RWPE2 (cell line): Measurements from ENCODE around the gene HIVEP2.

ENCODE experiments used
- ATAC-seq: fragments of 200-7000 bp; cut with Tn5 transposase; 3 replicates; pipeline ENCODE4 v1.9.1; 2021; ENCODE audit warnings: low read depth
- DNase-seq: peaks from one replicate; pipeline ENCODE4 v3.0.0-alpha.2; 2020; ENCODE audit warnings: low spot score
- H3K27ac ChIP-seq: fragments of 450-650 bp; 2 replicates; pipeline ENCODE4 v1.5.1; 2017; ENCODE audit warnings: mild to moderate bottlenecking; ENCODE audit not compliant: poor library complexity, severe bottlenecking
- H3K27me3 ChIP-seq: fragments of 250-450 bp; sonication (Bioruptor Pico); 2 replicates; pipeline ENCODE4 v1.5.1; 2021; ENCODE audit warnings: mild to moderate bottlenecking, moderate library complexity; ENCODE audit not compliant: insufficient read depth, poor library complexity, severe bottlenecking
- H3K36me3 ChIP-seq: fragments of 250-450 bp; sonication (Bioruptor Pico); 2 replicates; pipeline ENCODE4 v1.5.1; 2020; ENCODE audit warnings: low read depth, mild to moderate bottlenecking, moderate library complexity
- H3K4me1 ChIP-seq: fragments of 250-450 bp; sonication (Bioruptor Pico); 2 replicates; pipeline ENCODE4 v1.5.1; 2021; ENCODE audit warnings: mild to moderate bottlenecking, moderate library complexity; ENCODE audit not compliant: insufficient read depth, poor library complexity, severe bottlenecking
- H3K4me3 ChIP-seq: fragments of 250-450 bp; sonication (Bioruptor Pico); 2 replicates; pipeline ENCODE4 v1.5.1; 2021; ENCODE audit warnings: mild to moderate bottlenecking, moderate library complexity; ENCODE audit not compliant: severe bottlenecking
- H3K9me3 ChIP-seq: fragments of 250-450 bp; sonication (Bioruptor Pico); 2 replicates; pipeline ENCODE4 v1.5.1; 2021; ENCODE audit warnings: mild to moderate bottlenecking, moderate library complexity; ENCODE audit not compliant: severe bottlenecking
- CTCF ChIP-seq: fragments of 450-650 bp; IDR thresholded peaks from one replicate; pipeline ENCODE4 v1.5.1; 2017; ENCODE audit warnings: mild to moderate bottlenecking, moderate library complexity; ENCODE audit not compliant: poor library complexity, severe bottlenecking

Gene HIVEP2

GRCh38 chr6:142881290-142881689 lies 63.7 kb downstream of the HIVEP2 start:
- ATAC-seq: no peak
- DNase-seq: no peak
- Histone ChIP-seq H3K9me3 (no peaks in the 10 kb centered on the region), H3K27ac (no peak overlapping the region), H3K36me3 (no peaks in the 10 kb centered on the region), H3K4me1 (peaks cover 24% of the 10 kb centered on the region), H3K4me3 (no peak overlapping the region), H3K27me3 (no peaks in the 10 kb centered on the region)
- TF ChIP-seq CTCF: no peak

GRCh38 chr6:142880201-142880600 lies 64.8 kb downstream of the HIVEP2 start:
- no peaks in the 10 kb centered on the region for H3K36me3 ChIP-seq
- H3K27me3 ChIP-seq: no peaks in the 10 kb centered on the region
- H3K4me1 ChIP-seq: peaks cover 16% of the 10 kb centered on the region
- H3K27ac ChIP-seq: no peak overlapping the region
- H3K4me3 ChIP-seq: no peak overlapping the region
- TF ChIP-seq CTCF: no peak
- ATAC-seq (no peak), DNase-seq (no peak)
- no peaks in the 10 kb centered on the region for H3K9me3 ChIP-seq

GRCh38 chr6:142879527-142879926 lies 65.4 kb downstream of the HIVEP2 start:
- TF ChIP-seq CTCF: no peak
- H3K27ac ChIP-seq: no peak overlapping the region
- DNase-seq: no peak

GRCh38 chr6:142879076-142879475 lies 65.9 kb downstream of the HIVEP2 start:
- no peaks in the 10 kb centered on the region for H3K36me3 ChIP-seq
- no peak for ATAC-seq
- H3K27ac ChIP-seq: no peak overlapping the region
- H3K4me1 ChIP-seq: peaks cover 10% of the 10 kb centered on the region
- H3K9me3 ChIP-seq: no peaks in the 10 kb centered on the region
- H3K27me3 ChIP-seq: no peaks in the 10 kb centered on the region
- TF ChIP-seq CTCF: no peak
- H3K4me3 ChIP-seq: no peak overlapping the region
- DNase-seq: no peak

More at GRCh38 chr6:142879527-142879926, 65.4 kb downstream of the HIVEP2 start:
- H3K4me3 ChIP-seq: no peak overlapping the region
- H3K9me3 ChIP-seq: no peaks in the 10 kb centered on the region
- no peaks in the 10 kb centered on the region for H3K36me3 ChIP-seq
- no peak for ATAC-seq
- H3K4me1 ChIP-seq: peaks cover 13% of the 10 kb centered on the region
- no peaks in the 10 kb centered on the region for H3K27me3 ChIP-seq

- Histone ChIP-seq H3K4me3 (no peak overlapping the region), H3K9me3 (no peaks in the 10 kb centered on the region), H3K27ac (no peak overlapping the region), H3K4me1 (peaks cover 6% of the 10 kb centered on the region), H3K27me3 (no peaks in the 10 kb centered on the region), H3K36me3 (no peaks in the 10 kb centered on the region)
- no peak for TF ChIP-seq CTCF
- ATAC-seq (no peak), DNase-seq (no peak)
Observed at GRCh38 chr6:142878407-142878806, 66.6 kb downstream of the HIVEP2 start.
